Stomach (tissue), 9 donors: ENCODE data around the gene RGS7BP. TPM values are rescaled to one million over a fixed set of nuclear protein-coding genes. Genes with fewer than 3 reads are reported as not detected.
"Not testable (repeated sequence)": the region's sequence is repeated elsewhere in the genome, so short reads cannot be mapped to it uniquely, and the experiment has no call there.

Experiments
- DNase-seq, 2 donors: peaks; one replicate each; pipeline versions ENCODE4 v3.0.0 to v3.0.0-alpha.2; 2013 to 2019
- H3K27ac ChIP-seq, 5 donors: fragments of 200-600 bp in 4 of 5; sonication (generic) in 4 of 5; one replicate each; pipeline ENCODE4 v1.5.1; 2013 to 2019; ENCODE audit warnings: mild to moderate bottlenecking in 1 of 5, moderate library complexity in 1 of 5
- H3K27me3 ChIP-seq, 3 donors: fragments of 200-600 bp; sonication (generic); one replicate each; pipeline ENCODE4 v1.5.1; 2017 to 2019; ENCODE audit warnings: mixed run types in 1 of 3
- H3K36me3 ChIP-seq, 4 donors: fragments of 200-600 bp; sonication (generic); 1 replicate in 3 of 4; 2 replicates in 1 of 4; pipeline ENCODE4 v1.5.1; 2016 to 2019
- H3K4me1 ChIP-seq, 4 donors: fragments of 200-600 bp; sonication (generic); one replicate each; pipeline ENCODE4 v1.5.1; 2016 to 2019
- H3K4me3 ChIP-seq, 4 donors: fragments of 200-600 bp; sonication (generic) in 3 of 4; one replicate each; pipeline ENCODE4 v1.5.1; 2016 to 2019; ENCODE audit warnings: mild to moderate bottlenecking in 1 of 4
- H3K9me3 ChIP-seq, 4 donors: fragments of 200-600 bp; sonication (generic); one replicate each; pipeline ENCODE4 v1.5.1; 2016 to 2019
- CTCF ChIP-seq, 7 experiments: fragments of 450-650 bp in 4 of 7; fragments of 200-600 bp in 3 of 7; sonication (generic) in 3 of 7; IDR thresholded peaks; one replicate each; pipeline ENCODE4 v1.5.1; 2016 to 2019; ENCODE audit warnings: antibody characterized with exemption in 7 of 7, control low read depth in 2 of 7, mild to moderate bottlenecking in 1 of 7
- EP300 ChIP-seq: sonication (generic); formaldehyde crosslinking; IDR thresholded peaks from one replicate; pipeline ENCODE4 v1.6.1; 2017; ENCODE audit warnings: antibody characterized with exemption
- POLR2A ChIP-seq, 4 donors: fragments of 450-650 bp; IDR thresholded peaks; one replicate each; pipeline ENCODE4 v1.6.1; 2016; ENCODE audit warnings: antibody characterized with exemption in 4 of 4, control low read depth in 2 of 4, mild to moderate bottlenecking in 1 of 4, moderate library complexity in 1 of 4
- POLR2AphosphoS5 ChIP-seq, 3 donors: sonication (generic); formaldehyde crosslinking; IDR thresholded peaks; one replicate each; pipeline ENCODE4 v1.6.1; 2016; ENCODE audit warnings: antibody characterized with exemption in 3 of 3
- WGBS, 5 donors: extraction: QIAGEN DNeasy Blood & Tissue Kit in 3 of 5; methylation state at CpG; one replicate each; pipeline versions ENCODE4 v1.1.5 to v1.1.7; 2013 to 2018; 5-methylcytosine and 5-hydroxymethylcytosine counted together
- intact Hi-C: fragments of 100-400 bp; cut with DNase I; formaldehyde crosslinking; loops from one replicate; pipeline ENCODE4 v1.15.1; 2023; ENCODE audit warnings: low total_unique reads
- polyA plus RNA-seq, 3 donors: library from polyadenylated mRNA; stranded (reverse); fragments of 200-250 nt; gene quantifications; one replicate each; pipeline ENCODE4 v1.2.3, GENCODE V29; 2013
- total RNA-seq, 5 donors: library from RNA; depleted of rRNA; stranded (reverse); fragments of >200 nt; gene quantifications; one replicate each; pipeline versions ENCODE4 v1.1.0 to v1.2.3, GENCODE V29; 2014 to 2016
- donor health status: healthy with polysubstance abuse.
- donor health status: Bipolar disorder and iron deficiency.
- donor health status: healthy.

The RGS7BP gene
- total and polyA plus RNA-seq, 8 donors, result 0.03 to 49.2 (median 1.6) TPM

- WGBS, 5 donors, result 69 to 91% (median 79%) methylated on average over 2 of the region's 2 CpGs
- no peak overlapping the region for H3K27ac ChIP-seq
- H3K9me3 ChIP-seq, result peaks cover 0 to 16% (median 12%) of the 10 kb centered on the region in 4 donors
- DNase-seq, result no peak
- TF ChIP-seq EP300 (no peak), CTCF (IDR thresholded peaks at IDR 0.05) (no peak), POLR2A (IDR thresholded peaks at IDR 0.05) (no peak), POLR2AphosphoS5 (IDR thresholded peaks at IDR 0.05) (no peak)
- no peak overlapping the region for H3K4me3 ChIP-seq
- no peaks in the 10 kb centered on the region for H3K4me1 ChIP-seq
- intact Hi-C loops, result no loop called here
- no peaks in the 10 kb centered on the region for H3K27me3 ChIP-seq
- no peaks in the 10 kb centered on the region for H3K36me3 ChIP-seq
Observed at GRCh38 chr5:64557911-64558310, 52.1 kb downstream of the RGS7BP start.

GRCh38 chr5:64558641-64559040 lies 52.8 kb downstream of the RGS7BP start:
- DNase-seq, intact Hi-C loops, H3K4me1 ChIP-seq, H3K4me3 ChIP-seq, H3K36me3 ChIP-seq, H3K27me3 ChIP-seq, H3K27ac ChIP-seq: not testable (repeated sequence)
- H3K9me3 ChIP-seq, result peaks cover 0 to 16% (median 12%) of the 10 kb centered on the region in 4 donors
- WGBS, 5 donors, result 68 to 89% (median 82%) methylated on average over 4 of the region's 4 CpGs

GRCh38 chr5:64566310-64566916 lies 60.6 kb downstream of the RGS7BP start:
- WGBS, 5 donors, result 47 to 64% (median 58%) methylated on average over 3 of the region's 3 CpGs
- TF ChIP-seq EP300, result no peak
- TF ChIP-seq POLR2AphosphoS5 (IDR thresholded peaks at IDR 0.05), result no peak
- no peak for TF ChIP-seq POLR2A (IDR thresholded peaks at IDR 0.05)
- TF ChIP-seq CTCF (IDR thresholded peaks at IDR 0.05), result no peak
- intact Hi-C loops, result no loop called here
- Histone ChIP-seq H3K27me3 (no peaks in the 10 kb centered on the region), H3K9me3 (no peaks in the 10 kb centered on the region), H3K27ac (no peak overlapping the region), H3K4me1 (peaks cover 0 to 13% (median 6%) of the 10 kb centered on the region in 4 donors), H3K4me3 (no peak overlapping the region), H3K36me3 (no peaks in the 10 kb centered on the region)
- DNase-seq, result peak in 1 of 2 donors; percentile 15

GRCh38 chr5:64569858-64570257 lies 64.0 kb downstream of the RGS7BP start:
- Histone ChIP-seq H3K9me3 (no peaks in the 10 kb centered on the region), H3K27me3 (no peaks in the 10 kb centered on the region), H3K4me1 (peaks cover 0 to 13% (median 6%) of the 10 kb centered on the region in 4 donors), H3K36me3 (no peaks in the 10 kb centered on the region), H3K27ac (no peak overlapping the region), H3K4me3 (no peak overlapping the region)
- intact Hi-C loops, result no loop called here
- WGBS, 5 donors, result 7 to 30% (median 24%) methylated on average over 1 of the region's 1 CpG
- TF ChIP-seq CTCF (IDR thresholded peaks at IDR 0.05) (no peak), POLR2AphosphoS5 (IDR thresholded peaks at IDR 0.05) (no peak), EP300 (no peak), POLR2A (IDR thresholded peaks at IDR 0.05) (no peak)
- no peak for DNase-seq

- H3K27ac ChIP-seq, result no peak overlapping the region
- no peak for DNase-seq
- H3K36me3 ChIP-seq, result no peaks in the 10 kb centered on the region
- no peak overlapping the region for H3K4me3 ChIP-seq
- intact Hi-C loops, result no loop called here
- WGBS, 5 donors, result 46 to 70% (median 60%) methylated on average over 2 of the region's 2 CpGs
- H3K27me3 ChIP-seq, result no peaks in the 10 kb centered on the region
- H3K9me3 ChIP-seq, result no peaks in the 10 kb centered on the region
- peaks cover 0 to 13% (median 6%) of the 10 kb centered on the region in 4 donors for H3K4me1 ChIP-seq
- TF ChIP-seq POLR2AphosphoS5 (IDR thresholded peaks at IDR 0.05), result no peak
Observed at GRCh38 chr5:64570395-64570996, 64.7 kb downstream of the RGS7BP start.
